ENCODE results near the gene VRK1.

GRCh38 chr14:96793547-96793946 lies 3.6 kb upstream of the VRK1 start:
- TF ChIP-seq CTCF (conservative IDR thresholded peaks at IDR 0.05; ENCODE audit: low read depth, low read length) (no peak), EZH2 (IDR thresholded peaks at IDR 0.05; ENCODE audit: borderline replicate concordance, low read depth, low read length, poor library complexity, severe bottlenecking) (no peak)

All from A673 (cell line).